ENCODE results near the gene TBC1D22B.
"Not testable (repeated sequence)": the region's sequence is repeated elsewhere in the genome, so short reads cannot be mapped to it uniquely, and the experiment has no call there.

Gene TBC1D22B

DNA sequence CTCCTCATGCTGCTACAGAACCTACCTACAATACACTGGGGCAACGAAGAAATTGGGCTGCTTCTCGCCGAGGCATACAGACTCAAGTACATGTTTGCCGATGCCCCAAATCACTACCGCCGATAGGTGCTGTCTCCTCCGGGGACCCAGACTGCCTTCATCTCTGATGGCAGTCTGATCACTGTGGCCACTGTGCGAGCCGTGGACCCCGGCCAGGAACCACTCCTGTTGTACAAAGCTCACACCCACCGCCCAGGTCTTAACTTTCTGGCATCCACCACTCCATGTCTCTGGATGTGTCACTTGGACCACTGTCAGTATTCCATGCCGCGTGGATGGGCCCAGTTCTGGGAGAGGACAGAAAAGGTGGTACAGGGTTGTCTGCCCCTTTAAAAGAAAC, 73.5 kb downstream of the TBC1D22B start:
- Histone ChIP-seq H3K4me1 (no peaks in the 10 kb centered on the region), H3K36me3 (peaks cover 26 to 44% (median 30%) of the 10 kb centered on the region in 3 donors), H3K9me3 (no peaks in the 10 kb centered on the region), H3K27ac (no peak overlapping the region), H3K4me3 (no peak overlapping the region), H3K27me3 (no peaks in the 10 kb centered on the region)
- intact Hi-C loops (cut with DNase I; ENCODE audit: low total_unique reads), result no loop called here
- DNase-seq, result no peak
- TF ChIP-seq, protein P1, sequence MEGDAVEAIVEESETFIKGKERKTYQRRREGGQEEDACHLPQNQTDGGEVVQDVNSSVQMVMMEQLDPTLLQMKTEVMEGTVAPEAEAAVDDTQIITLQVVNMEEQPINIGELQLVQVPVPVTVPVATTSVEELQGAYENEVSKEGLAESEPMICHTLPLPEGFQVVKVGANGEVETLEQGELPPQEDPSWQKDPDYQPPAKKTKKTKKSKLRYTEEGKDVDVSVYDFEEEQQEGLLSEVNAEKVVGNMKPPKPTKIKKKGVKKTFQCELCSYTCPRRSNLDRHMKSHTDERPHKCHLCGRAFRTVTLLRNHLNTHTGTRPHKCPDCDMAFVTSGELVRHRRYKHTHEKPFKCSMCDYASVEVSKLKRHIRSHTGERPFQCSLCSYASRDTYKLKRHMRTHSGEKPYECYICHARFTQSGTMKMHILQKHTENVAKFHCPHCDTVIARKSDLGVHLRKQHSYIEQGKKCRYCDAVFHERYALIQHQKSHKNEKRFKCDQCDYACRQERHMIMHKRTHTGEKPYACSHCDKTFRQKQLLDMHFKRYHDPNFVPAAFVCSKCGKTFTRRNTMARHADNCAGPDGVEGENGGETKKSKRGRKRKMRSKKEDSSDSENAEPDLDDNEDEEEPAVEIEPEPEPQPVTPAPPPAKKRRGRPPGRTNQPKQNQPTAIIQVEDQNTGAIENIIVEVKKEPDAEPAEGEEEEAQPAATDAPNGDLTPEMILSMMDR (IDR thresholded peaks at IDR 0.05), result no peak

DNA sequence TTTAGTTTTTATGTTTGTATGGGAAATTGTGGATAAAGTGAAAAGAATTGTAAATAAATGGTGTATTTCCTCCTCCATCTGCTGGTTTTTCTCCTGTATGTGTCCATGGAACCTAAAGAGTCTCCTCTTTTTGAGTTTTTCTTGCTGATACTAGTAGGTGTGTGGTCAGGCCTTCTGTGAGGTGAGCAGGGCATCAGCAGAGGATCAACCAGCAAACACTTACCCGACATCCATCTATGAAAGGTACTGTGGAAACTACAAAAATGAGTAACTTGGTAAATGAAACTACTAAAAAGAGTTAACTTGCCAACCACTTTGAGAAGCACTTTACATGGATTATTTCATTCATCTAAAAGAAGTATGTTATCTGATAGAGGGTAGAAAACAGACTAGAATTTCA, 75.3 kb downstream of the TBC1D22B start:
- TF ChIP-seq, protein P1 (IDR thresholded peaks at IDR 0.05), result no peak
- Histone ChIP-seq H3K27ac (no peak overlapping the region), H3K9me3 (no peaks in the 10 kb centered on the region), H3K4me1 (no peaks in the 10 kb centered on the region), H3K36me3 (peaks cover 26 to 44% (median 30%) of the 10 kb centered on the region in 3 donors), H3K27me3 (no peaks in the 10 kb centered on the region), H3K4me3 (no peak overlapping the region)
- DNase-seq, result no peak
- intact Hi-C loops (cut with DNase I; ENCODE audit: low total_unique reads), result no loop called here

DNA sequence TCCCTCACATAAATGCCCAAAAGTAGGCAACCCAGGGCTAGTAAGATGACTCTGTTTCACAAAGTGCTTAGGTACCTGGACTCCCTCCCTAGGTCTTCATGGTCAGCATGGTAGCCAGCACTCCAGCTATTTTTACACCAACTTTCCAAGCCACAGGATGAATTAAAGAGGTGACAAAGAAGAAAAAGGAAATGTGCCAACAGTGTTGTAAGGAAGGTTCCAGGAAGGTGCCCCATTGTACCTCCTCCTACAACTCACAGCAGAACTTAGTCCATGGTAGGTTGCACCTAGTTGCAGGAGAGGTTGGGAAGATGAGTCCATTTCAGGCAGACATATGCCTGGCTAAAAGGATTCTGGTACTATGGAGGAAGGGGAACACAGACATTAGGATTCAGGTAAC, 76.5 kb downstream of the TBC1D22B start:
- TF ChIP-seq, protein P1 (IDR thresholded peaks at IDR 0.05), result no peak
- Histone ChIP-seq H3K36me3 (peaks cover 22 to 44% (median 30%) of the 10 kb centered on the region in 3 donors), H3K27ac (no peak overlapping the region), H3K9me3 (no peaks in the 10 kb centered on the region), H3K4me3 (no peak overlapping the region), H3K27me3 (no peaks in the 10 kb centered on the region), H3K4me1 (no peaks in the 10 kb centered on the region)
- no peak for DNase-seq
- intact Hi-C loops (cut with DNase I; ENCODE audit: low total_unique reads), result no loop called here

GRCh38 chr6:37338317-37338716, 80.7 kb downstream of the TBC1D22B start:
- H3K27me3 ChIP-seq; H3K36me3 ChIP-seq; H3K27ac ChIP-seq; intact Hi-C loops (cut with DNase I; ENCODE audit: low total_unique reads); H3K4me1 ChIP-seq; H3K9me3 ChIP-seq; DNase-seq; H3K4me3 ChIP-seq: not testable (repeated sequence)

DNA sequence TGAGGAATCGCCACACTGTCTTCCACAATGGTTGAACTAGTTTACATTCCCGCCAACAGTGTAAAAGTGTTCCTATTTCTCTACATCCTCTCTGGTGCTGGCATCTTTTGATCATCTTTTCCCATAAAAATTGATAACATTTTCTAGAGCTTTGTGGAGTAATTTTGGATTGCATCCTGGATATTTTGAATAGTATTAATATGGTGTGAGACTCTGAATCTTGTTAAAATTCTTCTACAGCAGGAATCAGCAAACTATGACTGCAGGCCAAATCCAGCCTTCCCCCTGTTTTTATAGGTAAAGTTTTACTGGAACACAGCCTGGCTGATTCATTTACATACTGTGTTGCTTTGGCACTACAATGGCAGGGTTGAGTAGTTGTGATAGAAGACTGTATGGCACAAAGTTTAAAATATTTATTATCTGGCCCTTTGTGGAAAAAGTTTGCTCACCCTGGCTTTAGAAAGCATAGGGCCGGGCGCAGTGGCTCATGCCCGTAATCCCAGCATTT, 81.2 kb downstream of the TBC1D22B start:
- DNase-seq, result no peak
- H3K4me3 ChIP-seq, result no peak overlapping the region
- intact Hi-C loops (cut with DNase I; ENCODE audit: low total_unique reads), result no loop called here
- H3K36me3 ChIP-seq, result peaks cover 0 to 4% (median 0%) of the 10 kb centered on the region in 3 donors
- H3K27me3 ChIP-seq, result no peaks in the 10 kb centered on the region
- no peaks in the 10 kb centered on the region for H3K9me3 ChIP-seq
- no peaks in the 10 kb centered on the region for H3K4me1 ChIP-seq
- H3K27ac ChIP-seq, result no peak overlapping the region
- TF ChIP-seq, protein P1 (IDR thresholded peaks at IDR 0.05), result no peak

- Histone ChIP-seq H3K27me3 (no peaks in the 10 kb centered on the region), H3K36me3 (no peaks in the 10 kb centered on the region), H3K27ac (no peak overlapping the region), H3K9me3 (no peaks in the 10 kb centered on the region), H3K4me3 (no peak overlapping the region), H3K4me1 (no peaks in the 10 kb centered on the region)
- TF ChIP-seq, protein P1 (IDR thresholded peaks at IDR 0.05), result no peak
- DNase-seq, result no peak
- intact Hi-C loops (cut with DNase I; ENCODE audit: low total_unique reads), result no loop called here
These were observed 82.4 kb downstream of the TBC1D22B start for GRCh38 chr6:37339741-37340638.
